ENCODE measurements around the gene GPRIN1.
"Not testable (repeated sequence)": the region's sequence is repeated elsewhere in the genome, so short reads cannot be mapped to it uniquely, and the experiment has no call there.

GPRIN1 gene

GRCh38 chr5:176565760-176566288 lies 44.1 kb downstream of the GPRIN1 start:
- DNase-seq, result no peak

- DNase-seq, result no peak
These were observed 46.0 kb downstream of the GPRIN1 start for GRCh38 chr5:176564002-176564401.

GRCh38 chr5:176562189-176562588 lies 47.8 kb downstream of the GPRIN1 start:
- DNase-seq, result no peak

- DNase-seq, result no peak
These were observed 48.7 kb downstream of the GPRIN1 start for GRCh38 chr5:176561259-176561658.

GRCh38 chr5:176560364-176560763 lies 49.6 kb downstream of the GPRIN1 start:
- no peak for DNase-seq

GRCh38 chr5:176559683-176560082 lies 50.3 kb downstream of the GPRIN1 start:
- DNase-seq, result no peak

GRCh38 chr5:176557846-176558245 lies 52.1 kb downstream of the GPRIN1 start:
- DNase-seq, result no peak

GRCh38 chr5:176553260-176554085 lies 56.5 kb downstream of the GPRIN1 start:
- DNase-seq, result no peak

- DNase-seq, result no peak
These were observed 57.6 kb downstream of the GPRIN1 start for GRCh38 chr5:176552332-176552869.

GRCh38 chr5:176550937-176551336 lies 59.0 kb downstream of the GPRIN1 start:
- DNase-seq, result not testable (repeated sequence)

- no peak for DNase-seq
These were observed 59.6 kb downstream of the GPRIN1 start for GRCh38 chr5:176550275-176550831.

- DNase-seq, result no peak
These were observed 60.1 kb downstream of the GPRIN1 start for GRCh38 chr5:176549871-176550270.

GRCh38 chr5:176548967-176549444 lies 61.0 kb downstream of the GPRIN1 start, which contains the start of gene CDHR2:
Gene CDHR2 (plus strand): TSS chr5:176549342. CDS start chr5:176565353, 16,011 bp downstream.
- DNase-seq, result no peak

GRCh38 chr5:176547802-176548201 lies 62.2 kb downstream of the GPRIN1 start:
- DNase-seq, result no peak
